ENCODE data around the gene TMEM154.

Gene TMEM154

GRCh38 chr4:152693871-152694270, 14.1 kb upstream of the TMEM154 start:
- no peak for DNase-seq (ENCODE audit: low spot score)

DNA sequence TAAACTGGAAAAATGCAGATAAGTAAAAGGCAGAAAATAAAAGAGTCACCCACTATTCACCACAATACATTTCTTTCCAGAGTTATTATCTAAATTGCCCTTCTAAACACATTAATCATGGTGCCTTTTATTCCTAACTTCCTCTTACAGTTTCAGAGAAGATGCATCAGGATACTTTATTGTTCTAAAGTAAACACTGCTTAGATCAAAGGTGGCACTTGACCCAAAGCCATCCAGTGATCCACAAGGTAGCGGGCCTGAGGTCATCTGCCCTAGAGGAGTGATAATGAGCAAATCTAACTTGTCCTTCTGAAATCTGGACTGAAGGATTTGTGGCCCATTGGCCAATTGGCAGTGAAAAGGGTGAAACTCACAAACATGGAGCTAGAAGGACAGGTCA, 12.0 kb upstream of the TMEM154 start:
- no peak for DNase-seq (ENCODE audit: low spot score)

DNA sequence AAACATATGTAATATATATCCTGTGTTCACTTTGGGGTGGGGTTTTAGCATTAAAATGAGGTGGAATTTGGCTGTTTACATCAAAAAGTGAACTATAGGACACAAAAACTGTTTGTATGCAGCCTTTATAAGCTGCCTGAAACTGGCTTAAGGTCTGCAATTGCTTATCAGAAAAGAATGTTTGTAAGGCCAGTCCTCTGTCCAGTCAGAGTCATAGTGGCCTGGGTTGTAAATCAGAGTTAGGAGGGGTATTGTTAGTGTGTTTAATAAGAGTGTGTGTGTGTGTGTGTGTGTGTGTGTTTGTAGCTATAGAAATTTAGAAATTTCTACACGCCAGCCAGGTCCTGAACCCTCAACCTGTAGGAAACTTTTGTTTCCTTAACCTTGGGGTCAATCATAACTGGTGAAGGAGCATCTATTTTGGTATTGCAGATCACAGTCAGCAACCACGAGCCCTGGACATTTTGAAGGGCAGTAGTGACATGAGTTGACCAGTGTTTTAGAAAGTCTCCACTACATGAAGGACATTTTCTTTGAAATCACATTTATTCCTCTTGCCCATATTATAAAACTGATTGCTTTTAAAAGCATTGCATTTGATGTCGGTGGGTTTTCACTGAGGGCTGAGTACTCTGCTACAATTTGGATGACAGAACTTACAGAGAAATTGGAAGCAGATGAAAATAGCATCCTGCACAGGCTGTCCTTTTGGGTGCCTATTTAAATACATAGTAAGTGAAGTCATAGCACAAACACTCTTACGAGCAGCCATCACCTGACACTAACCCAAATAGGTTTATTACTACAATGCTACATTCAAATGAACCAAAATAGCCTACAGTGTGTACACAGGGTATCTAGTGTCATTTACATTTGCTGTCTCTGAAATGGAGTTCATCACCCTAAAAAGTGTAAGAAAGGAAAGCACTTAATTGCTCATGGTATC, 11.2 kb upstream of the TMEM154 start:
- no peak for DNase-seq (ENCODE audit: low spot score)

DNA sequence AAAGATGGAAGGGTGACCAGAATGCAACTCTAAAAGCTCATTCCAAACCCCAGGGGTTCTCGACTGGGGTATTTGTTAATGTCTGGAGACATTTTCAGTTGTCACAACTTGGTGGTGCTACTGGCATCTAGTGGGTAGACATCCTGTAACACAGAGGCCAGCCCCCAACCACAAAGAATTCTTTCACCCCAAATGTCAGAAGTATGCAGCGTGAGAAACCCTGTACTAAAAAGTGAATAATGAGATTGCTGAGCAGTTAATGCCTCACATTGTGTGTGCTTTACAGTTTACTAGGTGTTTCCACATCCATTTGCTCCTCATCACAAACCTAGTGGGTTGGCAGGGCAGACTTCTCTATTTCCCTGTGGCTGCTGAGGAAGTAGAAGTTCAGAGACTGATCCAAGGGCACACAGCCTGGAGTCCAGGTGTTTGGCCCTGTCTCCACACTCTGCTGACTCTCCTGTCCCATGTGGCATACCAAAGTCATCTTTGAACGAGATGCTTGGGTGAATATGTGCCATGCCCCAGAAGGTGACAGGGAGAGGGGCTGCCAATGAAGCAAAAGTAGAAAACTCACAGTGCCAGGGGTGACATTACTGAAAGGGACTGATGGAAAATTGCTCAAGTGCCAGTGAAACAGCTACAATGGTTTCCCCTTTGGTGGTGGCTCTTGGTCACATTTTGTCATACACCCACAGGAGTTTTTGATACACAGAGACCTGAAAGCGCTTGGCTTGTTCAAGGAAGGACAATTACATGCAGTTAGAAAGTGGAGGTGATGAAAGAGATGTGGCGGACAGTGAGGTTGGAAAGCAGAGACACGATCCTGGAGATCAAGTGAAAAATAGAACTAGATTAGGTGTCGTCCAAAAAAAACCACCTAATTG, 10.1 kb upstream of the TMEM154 start:
- DNase-seq (ENCODE audit: low spot score), result no peak

- no peak for DNase-seq (ENCODE audit: low spot score)
These were observed 8.3 kb upstream of the TMEM154 start for GRCh38 chr4:152687974-152688599.

- DNase-seq (ENCODE audit: low spot score), result no peak
These were observed 6.7 kb upstream of the TMEM154 start for GRCh38 chr4:152686452-152687013.

GRCh38 chr4:152684587-152684986, 4.8 kb upstream of the TMEM154 start:
- DNase-seq (ENCODE audit: low spot score), result no peak

DNA sequence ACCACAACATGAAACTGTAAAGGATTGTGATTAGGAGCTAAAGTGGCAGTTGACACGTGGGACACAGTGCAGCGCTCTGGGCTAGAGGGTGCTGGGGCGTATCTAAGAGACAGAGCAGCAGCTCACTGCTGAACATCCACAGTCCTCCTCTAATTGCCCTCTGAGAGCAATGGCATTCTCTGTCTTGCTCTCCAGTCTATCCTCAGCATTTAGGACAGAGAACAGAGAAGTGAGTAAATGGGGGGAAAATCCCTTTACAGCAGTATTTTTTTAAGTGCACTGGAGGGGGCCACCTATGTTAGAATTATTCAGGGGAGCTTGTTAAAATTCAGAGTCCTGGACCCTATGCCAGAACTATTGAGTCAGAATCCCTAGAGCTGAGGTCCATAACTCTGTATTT, 4.2 kb upstream of the TMEM154 start:
- no peak for DNase-seq (ENCODE audit: low spot score)

DNA sequence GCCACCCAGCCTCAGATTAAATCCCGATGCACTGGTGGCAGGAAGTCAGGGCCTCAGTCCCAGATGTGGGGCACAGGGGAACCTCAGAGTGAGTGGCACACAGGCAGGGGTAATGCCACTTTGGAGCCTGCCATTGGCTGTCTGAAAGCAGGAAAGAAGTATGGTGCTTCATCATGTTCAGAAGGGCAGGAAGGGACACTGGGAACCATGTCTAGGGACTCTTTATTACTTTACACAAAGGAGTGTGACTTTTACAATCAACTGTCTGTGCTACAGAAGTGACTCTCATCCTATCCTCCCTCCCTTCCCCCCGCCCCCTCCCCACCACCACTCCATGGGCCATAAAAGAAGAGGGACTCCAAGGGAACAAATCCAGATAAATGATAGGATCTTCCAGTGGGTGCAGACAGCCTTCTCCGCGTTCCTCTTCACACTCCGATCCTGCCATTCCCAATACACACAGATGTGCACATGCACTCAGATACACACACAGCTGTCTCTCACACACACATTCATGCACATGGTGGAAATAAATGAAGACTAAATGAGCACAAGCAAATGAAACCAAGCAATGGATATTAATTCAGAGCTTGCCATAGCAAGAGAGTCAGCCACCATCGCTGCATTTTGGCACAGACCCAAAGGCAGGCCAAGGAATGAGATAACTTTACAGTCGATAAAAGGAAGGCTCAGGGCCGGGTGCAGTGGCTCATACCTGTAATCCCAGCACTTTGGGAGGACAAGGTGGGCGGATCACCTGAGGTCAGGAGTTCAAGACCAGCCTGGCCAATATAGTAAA, 2.5 kb upstream of the TMEM154 start:
- no peak for DNase-seq (ENCODE audit: low spot score)

DNA sequence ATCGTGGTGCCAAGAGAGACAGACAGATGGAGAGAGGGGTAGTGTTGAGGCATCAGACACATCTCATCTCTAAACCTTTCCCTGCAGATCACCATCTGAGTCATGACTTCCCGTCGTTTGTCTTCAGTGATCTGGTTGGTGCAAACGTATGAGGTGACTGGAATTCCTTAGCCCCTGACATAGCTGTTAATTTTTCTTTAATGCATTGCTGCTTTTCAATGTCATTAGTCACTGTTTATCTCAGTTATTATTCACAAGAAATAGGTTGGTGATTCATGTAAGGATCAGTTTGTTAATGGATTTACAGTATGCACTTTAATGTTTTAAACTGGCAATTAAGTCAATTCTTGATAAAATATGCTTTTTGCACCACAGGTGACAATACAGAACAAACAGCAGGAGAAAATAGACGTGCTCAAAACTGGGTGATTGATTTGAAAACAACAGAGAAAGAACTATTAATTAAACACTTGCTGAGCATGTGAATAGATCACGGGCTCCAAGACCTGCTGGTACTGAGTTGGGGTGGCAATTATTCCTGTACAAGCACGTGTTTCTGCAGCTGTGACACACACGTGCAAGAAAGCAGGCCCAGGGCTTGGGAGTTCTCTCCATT, 1.3 kb upstream of the TMEM154 start:
- no peak for DNase-seq (ENCODE audit: low spot score)

- no peak for DNase-seq (ENCODE audit: low spot score)
These were observed 956 bp downstream of the TMEM154 start for GRCh38 chr4:152678841-152679240.

DNA sequence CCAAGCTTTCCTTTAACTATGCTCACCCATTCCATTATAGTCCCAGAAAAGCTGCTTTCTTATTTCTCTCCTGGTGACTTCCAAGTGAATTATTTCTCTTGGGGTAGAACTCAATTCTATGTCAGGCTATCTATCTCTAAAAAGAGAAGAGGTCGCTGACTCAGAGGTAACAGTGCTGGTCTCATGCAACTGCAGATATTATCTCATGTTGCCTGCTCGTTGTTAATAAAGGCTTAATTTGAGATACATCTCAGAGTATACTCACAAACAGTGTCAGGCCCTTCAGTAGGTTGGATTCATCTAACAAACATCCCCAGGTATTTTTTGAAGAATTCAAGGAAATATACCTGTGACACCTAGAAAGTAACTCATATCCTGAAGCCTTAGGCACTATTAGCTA, 2.7 kb downstream of the TMEM154 start:
- no peak for DNase-seq (ENCODE audit: low spot score)

GRCh38 chr4:152676052-152676854, 3.5 kb downstream of the TMEM154 start:
- no peak for DNase-seq (ENCODE audit: low spot score)

DNA sequence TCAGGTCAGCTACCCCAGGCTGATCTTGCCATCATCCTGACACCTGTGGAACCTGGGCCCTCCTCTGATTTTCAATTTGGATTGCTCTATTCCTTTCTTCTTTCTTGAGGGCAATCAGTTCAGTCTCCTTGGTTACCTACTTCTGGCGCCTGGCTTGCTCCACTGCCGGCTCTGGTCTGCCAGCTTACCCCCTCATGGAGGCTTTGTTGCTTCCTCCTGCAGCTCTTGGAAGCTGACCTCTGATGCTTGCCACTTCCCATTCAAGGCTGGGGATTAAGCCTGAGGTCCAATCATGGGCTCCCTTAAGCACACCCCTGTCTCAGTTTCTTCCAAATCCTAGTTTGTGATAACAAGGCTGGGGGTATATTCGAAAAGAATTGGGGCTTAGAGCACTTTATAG, 5.4 kb downstream of the TMEM154 start:
- no peak for DNase-seq (ENCODE audit: low spot score)

- no peak for DNase-seq (ENCODE audit: low spot score)
These were observed 6.3 kb downstream of the TMEM154 start for GRCh38 chr4:152673489-152673888.

DNA sequence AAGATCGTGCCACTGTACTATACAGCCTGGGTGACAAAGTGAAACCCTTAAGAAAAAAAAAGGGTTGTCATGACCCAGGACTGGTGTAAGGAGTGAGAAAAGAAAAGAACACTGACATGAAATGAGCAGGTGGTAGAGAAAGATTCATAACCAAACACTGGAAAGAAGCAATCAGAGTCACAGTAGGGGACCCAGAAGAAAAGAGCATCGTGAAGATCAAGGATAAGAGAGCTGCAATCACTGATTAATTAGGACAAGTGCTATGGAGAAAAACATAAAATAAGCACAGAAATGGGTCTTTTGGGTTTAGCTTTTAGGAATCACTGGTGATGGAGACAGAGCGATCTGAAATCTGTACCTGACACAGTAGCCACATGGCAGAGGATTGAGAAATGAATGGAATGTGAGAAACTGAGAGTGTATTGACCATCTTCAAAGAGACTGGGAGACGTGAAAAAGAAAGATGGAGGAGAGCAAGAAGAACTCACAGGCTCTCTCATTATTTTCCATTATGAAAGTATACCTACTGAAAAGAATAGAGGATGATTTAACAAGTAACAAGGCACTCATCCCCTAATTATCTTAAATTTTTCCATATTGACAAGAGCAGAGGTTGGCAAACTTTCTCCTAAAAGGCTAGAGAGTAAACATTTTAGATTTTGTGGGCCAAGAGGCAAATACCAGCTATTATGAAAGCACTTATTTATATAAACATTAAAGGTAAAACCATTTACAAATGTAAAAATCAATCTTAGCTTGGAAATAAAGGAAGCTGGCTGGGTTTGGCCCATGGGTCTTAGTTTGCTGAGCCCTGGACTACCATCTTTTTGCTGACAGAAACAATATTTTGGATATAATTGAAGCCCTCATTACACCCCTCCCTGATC, 7.3 kb downstream of the TMEM154 start:
- DNase-seq (ENCODE audit: low spot score), result no peak

- no peak for DNase-seq (ENCODE audit: low spot score)
These were observed 11.3 kb downstream of the TMEM154 start for GRCh38 chr4:152668338-152668964.

GRCh38 chr4:152667781-152668180, 12.0 kb downstream of the TMEM154 start:
- DNase-seq (ENCODE audit: low spot score), result no peak

DNA sequence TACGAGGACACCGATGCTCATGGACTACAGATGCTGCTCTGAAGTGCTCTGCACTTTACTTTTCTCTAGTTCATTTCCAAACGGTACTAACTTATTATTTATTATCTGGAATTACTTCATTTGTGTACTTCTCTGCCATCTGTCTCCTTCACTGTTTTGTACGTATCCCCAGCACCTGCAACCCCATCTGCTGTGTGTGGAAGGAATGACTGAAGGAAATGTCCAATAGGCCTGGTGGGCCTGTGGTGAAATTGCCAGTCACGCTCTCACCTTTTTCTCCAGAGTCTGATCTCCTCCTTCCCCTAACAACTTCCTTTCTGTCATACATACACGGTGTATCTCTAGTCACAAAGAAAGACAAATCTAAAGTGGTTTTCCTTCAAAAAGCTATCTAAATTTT, 12.9 kb downstream of the TMEM154 start:
- DNase-seq (ENCODE audit: low spot score), result no peak
